Endothelial cell (in vitro differentiated cells): ENCODE measurements around the gene UROD. TPM values are rescaled to one million over a fixed set of nuclear protein-coding genes. Genes with fewer than 3 reads are reported as not detected.

Source experiments
- DNase-seq: peaks from one replicate; pipeline ENCODE4 v3.0.0; 2021; ENCODE audit warnings: low spot score
- H3K27ac Mint-ChIP-seq: one replicate; pipeline ENCODE4 v1.8.0; 2021; ENCODE audit warnings: mixed read lengths, inconsistent platforms; ENCODE audit not compliant: unreplicated experiment
- H3K27me3 Mint-ChIP-seq: one replicate; pipeline ENCODE4 v1.8.0; 2021; ENCODE audit warnings: mild to moderate bottlenecking, moderate library complexity, mixed read lengths, inconsistent platforms; ENCODE audit not compliant: unreplicated experiment
- H3K36me3 Mint-ChIP-seq: one replicate; pipeline ENCODE4 v1.8.0; 2021; ENCODE audit warnings: mild to moderate bottlenecking, low read depth, mixed read lengths, inconsistent platforms; ENCODE audit not compliant: unreplicated experiment
- H3K4me1 Mint-ChIP-seq: one replicate; pipeline ENCODE4 v1.8.0; 2021; ENCODE audit warnings: mild to moderate bottlenecking, mixed read lengths, inconsistent platforms; ENCODE audit not compliant: unreplicated experiment
- H3K4me3 Mint-ChIP-seq: one replicate; pipeline ENCODE4 v1.8.0; 2021; ENCODE audit warnings: mild to moderate bottlenecking, mixed read lengths, inconsistent platforms; ENCODE audit not compliant: unreplicated experiment
- H3K9me3 Mint-ChIP-seq: one replicate; pipeline ENCODE4 v1.8.0; 2021; ENCODE audit warnings: mixed read lengths, inconsistent platforms; ENCODE audit not compliant: unreplicated experiment
- total RNA-seq: library from RNA; stranded (reverse); fragmentation: NEBNext Ultra II Directional; extraction: Animal tissue kit (Norgen Biotek cat#: 25700); gene quantifications from one replicate; pipeline ENCODE4 v1.2.1, GENCODE V29; 2021; ENCODE audit not compliant: unreplicated experiment
- TF ChIP-seq, protein P1 (sequence below): fragments of 200-600 bp; sonication (generic); IDR thresholded peaks from one replicate; pipeline ENCODE4 v1.5.0; 2021; ENCODE audit warnings: antibody characterized with exemption; ENCODE audit not compliant: unreplicated experiment

UROD gene
- total RNA-seq, 1 donor from 2014 or later: 151 TPM

DNA sequence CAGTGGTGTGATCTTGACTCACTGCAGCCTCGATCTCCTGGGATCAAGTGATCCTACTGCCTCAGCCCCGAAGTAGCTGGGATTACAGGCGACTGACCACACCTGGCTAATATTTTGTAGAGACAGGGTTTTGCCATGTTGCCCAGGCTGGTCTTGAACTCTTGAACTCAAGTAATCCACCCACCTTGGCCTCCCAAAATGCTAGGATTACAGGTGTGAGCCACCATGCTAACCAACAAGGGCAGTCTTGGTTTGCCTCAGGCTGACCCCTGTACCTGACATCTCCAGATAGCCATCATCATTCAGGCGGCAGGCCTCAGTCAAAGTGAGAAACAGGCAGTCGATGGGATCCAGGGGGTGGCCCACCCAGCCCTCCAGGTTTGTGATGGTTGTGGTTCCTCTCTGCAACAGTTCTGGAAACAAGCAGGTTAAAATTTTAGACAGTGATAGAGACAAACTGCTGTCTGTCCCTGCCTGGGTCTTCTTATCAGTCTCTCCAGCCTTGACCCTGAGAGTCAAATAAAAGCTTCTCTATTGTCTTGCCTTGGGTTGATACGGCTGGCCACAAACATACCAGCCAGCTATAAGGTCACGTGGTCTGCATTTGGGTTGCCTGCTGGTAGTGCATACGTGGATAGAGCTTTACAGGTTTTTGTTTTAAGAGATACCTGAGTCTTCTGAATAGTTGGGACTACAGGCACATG, 26.8 kb downstream of the UROD start:
- peaks cover 4% of the 10 kb centered on the region for H3K36me3 Mint-ChIP-seq
- H3K4me3 Mint-ChIP-seq: no peak overlapping the region
- no peaks in the 10 kb centered on the region for H3K9me3 Mint-ChIP-seq
- no peaks in the 10 kb centered on the region for H3K27me3 Mint-ChIP-seq
- H3K27ac Mint-ChIP-seq: no peak overlapping the region
- H3K4me1 Mint-ChIP-seq: no peaks in the 10 kb centered on the region
- TF ChIP-seq, protein P1, sequence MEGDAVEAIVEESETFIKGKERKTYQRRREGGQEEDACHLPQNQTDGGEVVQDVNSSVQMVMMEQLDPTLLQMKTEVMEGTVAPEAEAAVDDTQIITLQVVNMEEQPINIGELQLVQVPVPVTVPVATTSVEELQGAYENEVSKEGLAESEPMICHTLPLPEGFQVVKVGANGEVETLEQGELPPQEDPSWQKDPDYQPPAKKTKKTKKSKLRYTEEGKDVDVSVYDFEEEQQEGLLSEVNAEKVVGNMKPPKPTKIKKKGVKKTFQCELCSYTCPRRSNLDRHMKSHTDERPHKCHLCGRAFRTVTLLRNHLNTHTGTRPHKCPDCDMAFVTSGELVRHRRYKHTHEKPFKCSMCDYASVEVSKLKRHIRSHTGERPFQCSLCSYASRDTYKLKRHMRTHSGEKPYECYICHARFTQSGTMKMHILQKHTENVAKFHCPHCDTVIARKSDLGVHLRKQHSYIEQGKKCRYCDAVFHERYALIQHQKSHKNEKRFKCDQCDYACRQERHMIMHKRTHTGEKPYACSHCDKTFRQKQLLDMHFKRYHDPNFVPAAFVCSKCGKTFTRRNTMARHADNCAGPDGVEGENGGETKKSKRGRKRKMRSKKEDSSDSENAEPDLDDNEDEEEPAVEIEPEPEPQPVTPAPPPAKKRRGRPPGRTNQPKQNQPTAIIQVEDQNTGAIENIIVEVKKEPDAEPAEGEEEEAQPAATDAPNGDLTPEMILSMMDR: no peak
- DNase-seq: no peak

DNA sequence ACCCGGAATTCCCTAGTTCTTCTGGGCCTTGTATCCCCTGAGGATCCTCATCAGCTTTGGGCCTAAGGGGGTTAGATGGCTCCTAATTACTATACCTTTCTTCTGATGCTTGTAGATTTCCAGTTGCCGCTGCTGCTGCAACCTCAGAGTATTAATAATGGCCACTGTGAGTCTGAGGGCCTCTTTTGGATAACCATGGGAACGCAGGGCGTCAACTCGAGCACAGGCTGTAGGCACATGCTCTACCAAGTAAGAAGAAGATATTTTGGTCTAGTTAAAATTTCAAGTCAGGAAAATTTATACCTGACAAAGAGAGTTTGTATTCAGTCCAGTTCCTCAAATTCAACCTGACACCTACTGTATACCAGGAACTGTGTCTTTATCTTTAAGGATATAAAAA, 28.2 kb downstream of the UROD start:
- Mint-ChIP-seq H3K27me3 (no peaks in the 10 kb centered on the region), H3K9me3 (no peaks in the 10 kb centered on the region), H3K4me1 (no peaks in the 10 kb centered on the region), H3K36me3 (peaks cover 3% of the 10 kb centered on the region), H3K27ac (no peak overlapping the region), H3K4me3 (no peak overlapping the region)
- TF ChIP-seq, protein P1: no peak
- DNase-seq: no peak

GRCh38 chr1:45043094-45043493, 31.0 kb downstream of the UROD start:
- DNase-seq: no peak
- no peak overlapping the region for H3K4me3 Mint-ChIP-seq
- TF ChIP-seq, protein P1: no peak
- H3K27me3 Mint-ChIP-seq: no peaks in the 10 kb centered on the region
- H3K36me3 Mint-ChIP-seq: no peaks in the 10 kb centered on the region
- no peaks in the 10 kb centered on the region for H3K9me3 Mint-ChIP-seq
- no peak overlapping the region for H3K27ac Mint-ChIP-seq
- H3K4me1 Mint-ChIP-seq: no peaks in the 10 kb centered on the region

GRCh38 chr1:45044916-45045315, 32.9 kb downstream of the UROD start:
- no peak for DNase-seq
- TF ChIP-seq, protein P1: no peak
- no peaks in the 10 kb centered on the region for H3K4me1 Mint-ChIP-seq
- no peak overlapping the region for H3K4me3 Mint-ChIP-seq
- H3K27me3 Mint-ChIP-seq: no peaks in the 10 kb centered on the region
- H3K9me3 Mint-ChIP-seq: no peaks in the 10 kb centered on the region
- H3K27ac Mint-ChIP-seq: no peak overlapping the region
- no peaks in the 10 kb centered on the region for H3K36me3 Mint-ChIP-seq

GRCh38 chr1:45047032-45047431, 35.0 kb downstream of the UROD start:
- Mint-ChIP-seq H3K27me3 (no peaks in the 10 kb centered on the region), H3K27ac (no peak overlapping the region), H3K9me3 (no peaks in the 10 kb centered on the region), H3K4me3 (no peak overlapping the region), H3K4me1 (no peaks in the 10 kb centered on the region), H3K36me3 (no peaks in the 10 kb centered on the region)
- TF ChIP-seq, protein P1: no peak
- DNase-seq: no peak
